Measurements from ENCODE around the gene PIGW.

The PIGW gene

DNA sequence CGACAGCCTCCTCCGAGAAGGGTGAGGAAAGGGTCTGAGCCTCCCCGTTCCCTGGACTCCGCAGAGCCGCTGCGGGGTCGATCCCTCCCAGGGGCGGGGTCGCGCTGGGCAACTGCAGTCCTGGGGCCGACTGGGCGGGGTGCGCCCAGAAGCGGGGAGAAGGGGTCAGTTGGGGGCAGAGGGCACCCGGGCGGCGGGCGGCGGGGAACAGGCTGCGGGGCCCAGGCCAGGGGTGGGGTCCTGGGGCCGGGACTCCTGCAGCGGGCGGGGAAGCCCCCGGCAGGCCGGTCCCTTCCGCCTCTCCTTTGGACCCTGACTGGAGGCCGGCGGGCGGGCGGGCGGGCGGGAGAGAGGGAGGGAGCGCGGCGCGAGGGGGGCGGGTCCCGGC is 10.3 kb downstream of the PIGW start:
- Histone ChIP-seq H2BK15ac (ENCODE audit: low read depth, poor library complexity, severe bottlenecking) (peak overlapping the region; percentile 80), H2AK5ac (ENCODE audit: low read length, severe bottlenecking) (no peak overlapping the region), H3K23ac (ENCODE audit: low read length in 2 of 2) (peak overlapping the region in 1 of 2 experiments; percentile 89), H3K79me1 (replicated peaks; ENCODE audit: low read length, poor library complexity, severe bottlenecking) (peaks cover 5% of the 10 kb centered on the region), H3K27me3 (ENCODE audit: control insufficient read depth in 1 of 2, insufficient read depth in 1 of 2, low read length in 2 of 2) (no peaks in the 10 kb centered on the region), H3K4me3 (ENCODE audit: insufficient read depth in 1 of 2, low read depth in 1 of 2, low read length in 2 of 2) (peak overlapping the region; percentile 85 to 87), H2BK120ac (ENCODE audit: low read depth, low read length) (peak overlapping the region; percentile 82), H3K9ac (ENCODE audit: low read length) (peak overlapping the region; percentile 99), H2AFZ (ENCODE audit: low read depth, low read length) (no peak overlapping the region), H3K14ac (ENCODE audit: low read length in 2 of 2) (peak overlapping the region; percentile 2 to 95), H4K8ac (ENCODE audit: low read length) (peak overlapping the region; percentile 93), H3K18ac (ENCODE audit: low read depth in 1 of 2, low read length in 2 of 2) (peak overlapping the region; percentile 87 to 97), H2BK12ac (ENCODE audit: low read length in 2 of 2) (peak overlapping the region in 1 of 2 experiments; percentile 63), H4K91ac (ENCODE audit: low read length) (peak overlapping the region; percentile 92), H2BK5ac (ENCODE audit: low read depth, low read length, poor library complexity, severe bottlenecking) (peak overlapping the region; percentile 91), H3K4me2 (ENCODE audit: low read length, poor library complexity, severe bottlenecking) (peak overlapping the region; percentile 38), H3K36me3 (ENCODE audit: control insufficient read depth in 1 of 2, insufficient read depth in 2 of 2, low read depth in 1 of 2, low read length in 2 of 2) (peaks cover 3 to 23% of the 10 kb centered on the region in 2 experiments), H3K9me3 (ENCODE audit: control insufficient read depth, low read length) (no peaks in the 10 kb centered on the region), H3K4me1 (ENCODE audit: control insufficient read depth, insufficient read depth, low read depth, low read length) (peaks cover 3% of the 10 kb centered on the region), H3K4ac (ENCODE audit: low read depth in 1 of 2, low read length in 2 of 2) (peak overlapping the region; percentile 85 to 98), H3K27ac (ENCODE audit: low read length, poor library complexity, severe bottlenecking) (peak overlapping the region; percentile 100)
- 2% methylated on average over 17 of the region's 38 CpGs for WGBS
- no peak for DNase-seq

DNA sequence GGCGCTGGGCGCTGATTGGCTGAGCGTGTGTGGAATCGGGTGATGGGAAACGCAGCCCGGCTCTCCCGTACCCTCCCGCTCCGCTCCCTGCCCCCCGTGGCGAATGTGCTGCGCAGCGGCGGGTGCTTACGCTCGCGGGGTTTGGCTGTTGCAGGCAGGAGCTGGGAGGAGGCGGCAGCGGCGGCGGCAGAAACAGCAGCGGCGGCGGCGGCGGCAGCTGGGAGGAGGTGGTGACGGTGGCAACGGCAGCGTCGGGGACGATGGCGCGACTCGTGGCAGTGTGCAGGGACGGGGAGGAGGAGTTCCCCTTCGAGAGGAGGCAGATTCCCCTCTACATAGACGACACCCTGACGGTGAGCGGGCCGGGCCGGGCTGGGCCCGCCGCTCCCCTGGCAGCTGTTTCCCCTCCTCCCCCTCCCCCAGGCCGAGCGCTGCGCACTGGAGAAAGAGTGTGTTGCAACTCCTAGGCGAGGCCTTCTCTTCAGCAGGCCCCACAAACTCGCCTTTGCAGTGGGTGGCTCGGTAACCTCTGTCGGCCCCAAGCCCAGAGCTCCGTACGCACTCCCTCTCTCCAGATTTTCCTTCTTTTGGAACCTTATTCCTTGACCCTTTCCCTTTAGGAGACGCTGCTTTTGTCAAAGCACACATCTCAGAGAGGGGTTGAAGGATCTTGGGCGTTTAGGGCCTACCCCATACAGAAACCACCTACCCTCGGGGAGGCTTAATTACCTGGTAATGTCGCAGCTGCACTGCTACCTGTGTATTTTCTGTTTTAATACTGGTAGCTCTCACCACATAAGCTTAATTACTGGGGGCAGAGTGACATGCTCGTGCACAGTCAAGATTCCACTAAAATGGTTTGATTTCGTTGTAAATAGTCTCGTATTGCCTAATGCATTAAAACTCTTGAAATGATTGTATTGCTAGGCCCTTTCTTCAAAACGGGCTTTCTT is 11.0 kb downstream of the PIGW start:
- Histone ChIP-seq H3K23ac (ENCODE audit: low read length in 2 of 2) (peak overlapping the region in 1 of 2 experiments; percentile 60), H3K9me3 (ENCODE audit: control insufficient read depth, low read length) (no peaks in the 10 kb centered on the region), H4K8ac (ENCODE audit: low read length) (peak overlapping the region; percentile 97), H3K27ac (ENCODE audit: low read length, poor library complexity, severe bottlenecking) (peak overlapping the region; percentile 94), H3K14ac (ENCODE audit: low read length in 2 of 2) (peak overlapping the region in 1 of 2 experiments; percentile 99), H3K4me2 (ENCODE audit: low read length, poor library complexity, severe bottlenecking) (peak overlapping the region; percentile 61), H4K91ac (ENCODE audit: low read length) (peak overlapping the region; percentile 98), H3K4me1 (ENCODE audit: control insufficient read depth, insufficient read depth, low read depth, low read length) (peaks cover 3% of the 10 kb centered on the region), H2BK12ac (ENCODE audit: low read length in 2 of 2) (peak overlapping the region in 1 of 2 experiments; percentile 93), H3K18ac (ENCODE audit: low read depth in 1 of 2, low read length in 2 of 2) (peak overlapping the region; percentile 72 to 100), H3K27me3 (ENCODE audit: control insufficient read depth in 1 of 2, insufficient read depth in 1 of 2, low read length in 2 of 2) (no peaks in the 10 kb centered on the region), H3K9ac (ENCODE audit: low read length) (peak overlapping the region; percentile 100), H2BK5ac (ENCODE audit: low read depth, low read length, poor library complexity, severe bottlenecking) (no peak overlapping the region), H3K4me3 (ENCODE audit: insufficient read depth in 1 of 2, low read depth in 1 of 2, low read length in 2 of 2) (peak overlapping the region; percentile 84 to 100), H3K4ac (ENCODE audit: low read depth in 1 of 2, low read length in 2 of 2) (peak overlapping the region; percentile 96 to 97), H2AFZ (ENCODE audit: low read depth, low read length) (peak overlapping the region; percentile 79), H2AK5ac (ENCODE audit: low read length, severe bottlenecking) (peak overlapping the region; percentile 15), H3K36me3 (ENCODE audit: control insufficient read depth in 1 of 2, insufficient read depth in 2 of 2, low read depth in 1 of 2, low read length in 2 of 2) (peaks cover 3 to 29% of the 10 kb centered on the region in 2 experiments), H3K79me1 (replicated peaks; ENCODE audit: low read length, poor library complexity, severe bottlenecking) (peaks cover 3% of the 10 kb centered on the region), H2BK120ac (ENCODE audit: low read depth, low read length) (no peak overlapping the region), H2BK15ac (ENCODE audit: low read depth, poor library complexity, severe bottlenecking) (peak overlapping the region; percentile 86)
- WGBS = 3% methylated on average over 36 of the region's 60 CpGs
- peak; percentile 98 for DNase-seq

DNA sequence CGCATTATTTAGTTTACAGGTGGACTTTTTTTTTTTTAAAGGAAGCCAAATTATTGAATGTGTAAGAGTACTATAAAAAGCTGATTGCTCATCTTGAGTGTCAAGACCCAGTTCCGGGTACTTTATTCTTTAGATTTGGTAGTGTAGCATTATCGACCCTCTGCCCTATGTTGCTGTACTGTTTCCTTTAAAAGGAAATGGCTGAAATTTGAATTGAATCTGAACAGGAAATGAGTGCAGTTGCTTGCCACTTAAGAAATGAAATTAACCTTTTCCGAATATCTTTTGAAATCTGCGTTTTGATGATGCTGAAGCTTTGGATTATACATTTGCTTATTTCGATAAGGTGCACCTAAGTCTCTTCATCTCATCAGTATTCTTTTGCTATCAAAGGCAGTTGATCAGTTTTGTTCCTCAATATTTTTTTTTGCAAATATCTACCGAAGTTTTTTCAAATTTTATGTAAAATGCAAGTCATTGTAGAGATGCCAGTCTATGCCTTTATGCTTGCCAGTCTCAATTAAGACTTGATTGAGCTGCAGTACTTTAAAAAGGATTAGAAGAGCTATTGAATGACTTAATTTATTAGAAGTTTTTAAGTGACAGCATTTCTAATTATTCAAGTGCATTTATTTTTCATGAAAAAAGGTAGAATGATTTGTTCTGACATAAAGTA is 11.8 kb downstream of the PIGW start:
- H3K23ac ChIP-seq (ENCODE audit: low read length in 2 of 2) = no peak overlapping the region
- WGBS = 52% methylated on average over 6 of the region's 7 CpGs
- no peak overlapping the region for H4K91ac ChIP-seq (ENCODE audit: low read length)
- peaks cover 2% of the 10 kb centered on the region for H3K79me1 ChIP-seq (replicated peaks; ENCODE audit: low read length, poor library complexity, severe bottlenecking)
- DNase-seq = peak; percentile 11
- H2AK5ac ChIP-seq (ENCODE audit: low read length, severe bottlenecking) = no peak overlapping the region
- no peaks in the 10 kb centered on the region for H3K9me3 ChIP-seq (ENCODE audit: control insufficient read depth, low read length)
- no peak overlapping the region for H2BK5ac ChIP-seq (ENCODE audit: low read depth, low read length, poor library complexity, severe bottlenecking)
- peak overlapping the region; percentile 94 for H3K27ac ChIP-seq (ENCODE audit: low read length, poor library complexity, severe bottlenecking)
- peak overlapping the region in 1 of 2 experiments; percentile 100 for H3K4me3 ChIP-seq (ENCODE audit: insufficient read depth in 1 of 2, low read depth in 1 of 2, low read length in 2 of 2)
- no peak overlapping the region for H2AFZ ChIP-seq (ENCODE audit: low read depth, low read length)
- H2BK12ac ChIP-seq (ENCODE audit: low read length in 2 of 2) = no peak overlapping the region
- H3K27me3 ChIP-seq (ENCODE audit: control insufficient read depth in 1 of 2, insufficient read depth in 1 of 2, low read length in 2 of 2) = no peaks in the 10 kb centered on the region
- H3K36me3 ChIP-seq (ENCODE audit: control insufficient read depth in 1 of 2, insufficient read depth in 2 of 2, low read depth in 1 of 2, low read length in 2 of 2) = peaks cover 3 to 29% of the 10 kb centered on the region in 2 experiments
- peak overlapping the region; percentile 100 for H3K9ac ChIP-seq (ENCODE audit: low read length)
- peaks cover 3% of the 10 kb centered on the region for H3K4me1 ChIP-seq (ENCODE audit: control insufficient read depth, insufficient read depth, low read depth, low read length)
- H2BK15ac ChIP-seq (ENCODE audit: low read depth, poor library complexity, severe bottlenecking) = no peak overlapping the region
- H2BK120ac ChIP-seq (ENCODE audit: low read depth, low read length) = no peak overlapping the region
- no peak overlapping the region for H3K14ac ChIP-seq (ENCODE audit: low read length in 2 of 2)
- H3K4me2 ChIP-seq (ENCODE audit: low read length, poor library complexity, severe bottlenecking) = peak overlapping the region; percentile 61
- H3K4ac ChIP-seq (ENCODE audit: low read depth in 1 of 2, low read length in 2 of 2) = no peak overlapping the region
- H3K18ac ChIP-seq (ENCODE audit: low read depth in 1 of 2, low read length in 2 of 2) = no peak overlapping the region
- H4K8ac ChIP-seq (ENCODE audit: low read length) = no peak overlapping the region

DNA sequence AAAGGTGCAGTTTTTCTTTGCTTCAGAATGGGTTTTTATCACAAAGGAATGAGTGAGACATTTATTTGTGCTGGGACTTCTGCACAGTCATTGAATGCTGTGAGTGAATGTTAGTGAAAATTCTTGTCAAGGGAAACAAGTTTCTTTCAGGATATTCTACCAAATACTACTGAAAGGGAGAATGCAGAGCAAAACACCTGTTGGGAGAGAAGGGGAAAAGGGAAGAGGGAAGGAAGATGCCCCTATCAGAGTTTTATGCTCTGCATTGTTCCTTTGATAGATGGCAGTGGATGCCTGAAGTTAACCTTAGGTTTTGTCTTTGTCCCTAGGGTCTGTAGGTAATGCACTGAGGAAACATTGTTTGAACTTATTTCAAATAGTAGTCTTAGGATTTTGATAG is 13.0 kb downstream of the PIGW start:
- Histone ChIP-seq H3K27me3 (ENCODE audit: control insufficient read depth in 1 of 2, insufficient read depth in 1 of 2, low read length in 2 of 2) (no peaks in the 10 kb centered on the region), H2BK15ac (ENCODE audit: low read depth, poor library complexity, severe bottlenecking) (no peak overlapping the region), H3K23ac (ENCODE audit: low read length in 2 of 2) (no peak overlapping the region), H2BK12ac (ENCODE audit: low read length in 2 of 2) (no peak overlapping the region), H4K91ac (ENCODE audit: low read length) (no peak overlapping the region), H4K8ac (ENCODE audit: low read length) (no peak overlapping the region), H3K27ac (ENCODE audit: low read length, poor library complexity, severe bottlenecking) (no peak overlapping the region), H3K4me2 (ENCODE audit: low read length, poor library complexity, severe bottlenecking) (peak overlapping the region; percentile 28), H3K36me3 (ENCODE audit: control insufficient read depth in 1 of 2, insufficient read depth in 2 of 2, low read depth in 1 of 2, low read length in 2 of 2) (peaks cover 3 to 26% of the 10 kb centered on the region in 2 experiments), H3K4me1 (ENCODE audit: control insufficient read depth, insufficient read depth, low read depth, low read length) (peaks cover 3% of the 10 kb centered on the region), H2AFZ (ENCODE audit: low read depth, low read length) (no peak overlapping the region), H3K9ac (ENCODE audit: low read length) (peak overlapping the region; percentile 100), H3K79me1 (replicated peaks; ENCODE audit: low read length, poor library complexity, severe bottlenecking) (no peaks in the 10 kb centered on the region), H2BK5ac (ENCODE audit: low read depth, low read length, poor library complexity, severe bottlenecking) (no peak overlapping the region), H2BK120ac (ENCODE audit: low read depth, low read length) (no peak overlapping the region), H3K14ac (ENCODE audit: low read length in 2 of 2) (no peak overlapping the region), H3K9me3 (ENCODE audit: control insufficient read depth, low read length) (no peaks in the 10 kb centered on the region), H3K18ac (ENCODE audit: low read depth in 1 of 2, low read length in 2 of 2) (no peak overlapping the region), H3K4ac (ENCODE audit: low read depth in 1 of 2, low read length in 2 of 2) (no peak overlapping the region), H3K4me3 (ENCODE audit: insufficient read depth in 1 of 2, low read depth in 1 of 2, low read length in 2 of 2) (peak overlapping the region in 1 of 2 experiments; percentile 100), H2AK5ac (ENCODE audit: low read length, severe bottlenecking) (no peak overlapping the region)
- DNase-seq = no peak
